Natural killer cell (primary cell): ENCODE results near the gene IGF1R. TPM values are rescaled to one million over a fixed set of nuclear protein-coding genes. Genes with fewer than 3 reads are reported as not detected.

Source experiments
- ATAC-seq, 3 donors: fragments of 150-1000 bp in 2 of 3; fragments of 200-7000 bp in 1 of 3; cut with Tn5 transposase; 1 replicate in 1 of 3; 2 replicates in 2 of 3; pipeline ENCODE4 v1.10.0; 2021; ENCODE audit warnings: mild to moderate bottlenecking in 2 of 3, moderate library complexity in 2 of 3
- DNase-seq, 2 donors: peaks; one replicate each; pipeline versions ENCODE4 v3.0.0 to v3.0.0-alpha.2; 2013 to 2021; ENCODE audit warnings: mixed read lengths in 1 of 2
- H3K27ac ChIP-seq: one replicate; pipeline ENCODE4 v1.5.1; 2013; ENCODE audit warnings: mild to moderate bottlenecking, low read length
- H3K27me3 ChIP-seq: one replicate; pipeline ENCODE4 v1.6.1; 2013; ENCODE audit warnings: low read length; ENCODE audit not compliant: control insufficient read depth, insufficient read depth
- H3K36me3 ChIP-seq: one replicate; pipeline ENCODE4 v1.6.1; 2013; ENCODE audit warnings: low read length; ENCODE audit not compliant: control insufficient read depth, insufficient read depth
- H3K4me1 ChIP-seq: one replicate; pipeline ENCODE4 v1.6.1; 2013; ENCODE audit warnings: low read length; ENCODE audit not compliant: control insufficient read depth, insufficient read depth
- H3K4me3 ChIP-seq: one replicate; pipeline ENCODE4 v1.5.1; 2013; ENCODE audit warnings: low read length
- H3K9me3 ChIP-seq: one replicate; pipeline ENCODE4 v1.6.1; 2013; ENCODE audit warnings: low read length; ENCODE audit not compliant: control insufficient read depth, insufficient read depth
- H3K27ac Mint-ChIP-seq, 2 donors: one replicate each; pipeline ENCODE4 v1.8.0; 2022; ENCODE audit warnings: mild to moderate bottlenecking in 2 of 2, mixed read lengths in 2 of 2, moderate library complexity in 1 of 2
- H3K27me3 Mint-ChIP-seq, 2 donors: one replicate each; pipeline ENCODE4 v1.8.0; 2022; ENCODE audit warnings: low read depth in 2 of 2, mixed read lengths in 2 of 2
- H3K36me3 Mint-ChIP-seq: one replicate; pipeline ENCODE4 v1.8.0; 2022; ENCODE audit warnings: mixed read lengths
- H3K4me1 Mint-ChIP-seq, 2 donors: one replicate each; pipeline ENCODE4 v1.8.0; 2022; ENCODE audit warnings: mixed read lengths in 2 of 2
- H3K4me3 Mint-ChIP-seq: one replicate; pipeline ENCODE4 v1.8.0; 2022; ENCODE audit warnings: mild to moderate bottlenecking, moderate library complexity, mixed read lengths
- H3K9me3 Mint-ChIP-seq, 2 donors: one replicate each; pipeline ENCODE4 v1.8.0; 2022; ENCODE audit warnings: mixed read lengths in 2 of 2
- WGBS: methylation state at CpG from one replicate; pipeline ENCODE4 v1.1.7; 2013; ENCODE audit warnings: missing lambda C conversion rate; ENCODE audit not compliant: insufficient coverage; 5-methylcytosine and 5-hydroxymethylcytosine counted together
- intact Hi-C: fragments of 100-400 bp; cut with micrococcal nuclease; formaldehyde crosslinking; loops from one replicate; pipeline ENCODE4 v1.14.2; 2022
- total RNA-seq, 4 donors: library from RNA; stranded (reverse); fragments of 120-200 nt in 1 of 4; gene quantifications; one replicate each; pipeline versions ENCODE4 v1.2.3 to v1.2.4, GENCODE V29; 2013 to 2022
- TF ChIP-seq, protein P1 (sequence below): fragments of 200-600 bp; IDR thresholded peaks from one replicate; pipeline ENCODE4 v1.8.0; 2022; ENCODE audit warnings: antibody characterized with exemption

Gene IGF1R
- total RNA-seq, 3 donors from 2014 or later (not counting 1 experiment from before 2014, with no cell fraction given): 47.3 to 50.7 (median 49.0) TPM

- Histone ChIP-seq H3K4me1 (peaks cover 23% of the 10 kb centered on the region), H3K9me3 (no peaks in the 10 kb centered on the region), H3K4me3 (no peak overlapping the region), H3K36me3 (no peaks in the 10 kb centered on the region), H3K27me3 (no peaks in the 10 kb centered on the region), H3K27ac (no peak overlapping the region)
- ATAC-seq: no peak
- H3K27ac Mint-ChIP-seq: no peak overlapping the region
- H3K4me1 Mint-ChIP-seq: peaks cover 79 to 80% of the 10 kb centered on the region in 2 donors
- TF ChIP-seq, protein P1, sequence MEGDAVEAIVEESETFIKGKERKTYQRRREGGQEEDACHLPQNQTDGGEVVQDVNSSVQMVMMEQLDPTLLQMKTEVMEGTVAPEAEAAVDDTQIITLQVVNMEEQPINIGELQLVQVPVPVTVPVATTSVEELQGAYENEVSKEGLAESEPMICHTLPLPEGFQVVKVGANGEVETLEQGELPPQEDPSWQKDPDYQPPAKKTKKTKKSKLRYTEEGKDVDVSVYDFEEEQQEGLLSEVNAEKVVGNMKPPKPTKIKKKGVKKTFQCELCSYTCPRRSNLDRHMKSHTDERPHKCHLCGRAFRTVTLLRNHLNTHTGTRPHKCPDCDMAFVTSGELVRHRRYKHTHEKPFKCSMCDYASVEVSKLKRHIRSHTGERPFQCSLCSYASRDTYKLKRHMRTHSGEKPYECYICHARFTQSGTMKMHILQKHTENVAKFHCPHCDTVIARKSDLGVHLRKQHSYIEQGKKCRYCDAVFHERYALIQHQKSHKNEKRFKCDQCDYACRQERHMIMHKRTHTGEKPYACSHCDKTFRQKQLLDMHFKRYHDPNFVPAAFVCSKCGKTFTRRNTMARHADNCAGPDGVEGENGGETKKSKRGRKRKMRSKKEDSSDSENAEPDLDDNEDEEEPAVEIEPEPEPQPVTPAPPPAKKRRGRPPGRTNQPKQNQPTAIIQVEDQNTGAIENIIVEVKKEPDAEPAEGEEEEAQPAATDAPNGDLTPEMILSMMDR: no peak
- H3K9me3 Mint-ChIP-seq: no peaks in the 10 kb centered on the region
- H3K4me3 Mint-ChIP-seq: no peak overlapping the region
- no peaks in the 10 kb centered on the region for H3K27me3 Mint-ChIP-seq
- intact Hi-C loops: no loop called here
- H3K36me3 Mint-ChIP-seq: no peaks in the 10 kb centered on the region
- 84% methylated on average over 9 of the region's 10 CpGs for WGBS
- DNase-seq: no peak
Measured at GRCh38 chr15:98718426-98719136, 70.2 kb downstream of the IGF1R start.

DNA sequence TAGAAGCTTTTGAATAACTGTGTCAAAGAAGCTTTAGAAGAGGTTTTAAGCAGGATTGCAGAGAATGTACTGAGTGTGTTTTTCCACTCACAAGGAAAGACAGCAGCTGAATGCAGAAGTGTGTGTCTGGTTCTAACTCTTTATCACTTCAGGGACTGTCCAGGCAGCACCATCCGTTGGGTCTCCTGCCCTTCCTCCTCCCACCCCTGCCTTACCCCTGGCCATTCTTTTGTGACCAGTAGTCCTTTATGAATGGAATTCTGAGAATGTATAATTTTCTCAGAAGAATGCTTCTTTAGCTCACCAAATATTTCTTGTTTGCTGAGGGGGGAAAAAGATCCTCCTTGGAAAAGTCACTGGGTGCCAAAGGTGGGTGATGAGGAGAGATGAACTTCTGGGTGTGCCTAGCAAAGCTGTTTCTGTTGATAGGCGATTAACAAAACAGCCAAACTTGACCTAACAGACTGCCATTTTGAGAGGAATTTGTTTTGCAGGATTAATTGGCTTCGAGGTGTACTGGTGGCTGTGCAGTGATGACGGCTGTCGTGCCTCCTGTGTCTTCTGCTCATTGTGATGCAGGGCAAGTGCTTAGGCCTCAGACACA is 70.9 kb downstream of the IGF1R start:
- no peak for DNase-seq
- H3K27ac ChIP-seq: no peak overlapping the region
- no peaks in the 10 kb centered on the region for H3K36me3 ChIP-seq
- no peak overlapping the region for H3K27ac Mint-ChIP-seq
- TF ChIP-seq, protein P1: no peak
- WGBS: 96% methylated on average over 4 of the region's 5 CpGs
- no peaks in the 10 kb centered on the region for H3K9me3 Mint-ChIP-seq
- H3K36me3 Mint-ChIP-seq: no peaks in the 10 kb centered on the region
- peaks cover 17% of the 10 kb centered on the region for H3K4me1 ChIP-seq
- no peaks in the 10 kb centered on the region for H3K27me3 ChIP-seq
- intact Hi-C loops: no loop called here
- no peak overlapping the region for H3K4me3 ChIP-seq
- H3K27me3 Mint-ChIP-seq: no peaks in the 10 kb centered on the region
- ATAC-seq: no peak
- H3K9me3 ChIP-seq: no peaks in the 10 kb centered on the region
- H3K4me3 Mint-ChIP-seq: no peak overlapping the region
- H3K4me1 Mint-ChIP-seq: peaks cover 75% of the 10 kb centered on the region in 2 donors

DNA sequence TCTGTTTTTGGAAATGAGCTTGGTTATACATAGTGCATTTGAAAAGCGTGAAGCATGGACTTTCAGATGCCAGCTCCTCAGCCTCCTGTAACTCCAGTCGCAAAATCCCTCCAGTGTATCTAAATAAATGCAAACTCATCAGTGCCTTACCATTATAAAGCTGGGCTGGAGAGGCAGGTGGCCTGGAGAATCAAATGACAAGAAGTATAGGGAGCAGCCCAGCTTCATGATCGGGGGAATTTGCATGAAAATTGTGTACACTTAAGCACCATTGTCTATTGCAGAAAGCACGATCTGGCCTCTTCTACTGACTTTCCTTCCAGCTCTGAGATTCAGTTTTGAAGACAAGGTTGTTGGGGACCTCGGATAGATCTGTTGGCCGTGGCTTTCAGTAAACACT is 71.7 kb downstream of the IGF1R start:
- H3K36me3 ChIP-seq: no peaks in the 10 kb centered on the region
- no peak overlapping the region for H3K27ac ChIP-seq
- intact Hi-C loops: no loop called here
- no peaks in the 10 kb centered on the region for H3K9me3 ChIP-seq
- peaks cover 10% of the 10 kb centered on the region for H3K4me1 ChIP-seq
- DNase-seq: no peak
- no peak overlapping the region for H3K27ac Mint-ChIP-seq
- peaks cover 68 to 69% of the 10 kb centered on the region in 2 donors for H3K4me1 Mint-ChIP-seq
- 94% methylated on average over 6 of the region's 6 CpGs for WGBS
- H3K36me3 Mint-ChIP-seq: no peaks in the 10 kb centered on the region
- no peak overlapping the region for H3K4me3 ChIP-seq
- no peaks in the 10 kb centered on the region for H3K27me3 ChIP-seq
- TF ChIP-seq, protein P1: no peak
- H3K4me3 Mint-ChIP-seq: no peak overlapping the region
- ATAC-seq: no peak
- no peaks in the 10 kb centered on the region for H3K9me3 Mint-ChIP-seq
- no peaks in the 10 kb centered on the region for H3K27me3 Mint-ChIP-seq
